GM12874 (cell line): ENCODE data around the gene MVB12A.

ENCODE experiments used
- CTCF ChIP-seq: IDR thresholded peaks from 2 replicates; pipeline ENCODE4 v1.5.1; 2011; ENCODE audit warnings: low read depth, mild to moderate bottlenecking, control low read depth, low read length, moderate library complexity; ENCODE audit not compliant: insufficient read depth

MVB12A gene

DNA sequence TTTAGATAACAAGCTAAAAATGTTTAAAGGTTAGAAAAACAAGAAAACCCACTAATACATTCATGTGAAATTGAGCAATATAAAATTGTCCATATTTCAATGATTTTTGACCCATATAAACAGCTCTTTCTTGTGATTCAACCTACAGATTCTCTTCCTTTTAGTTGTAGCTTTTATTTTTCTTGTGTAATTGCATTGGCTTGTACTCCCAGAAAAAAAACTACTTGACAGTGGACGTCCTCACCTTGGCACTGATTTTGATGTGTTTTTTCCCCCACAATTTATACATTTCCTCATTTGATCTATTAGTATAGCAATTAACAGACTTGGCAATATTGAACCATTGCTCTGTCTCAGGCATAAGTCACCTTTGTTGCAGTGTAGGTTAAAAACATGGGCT lies 30.6 kb upstream of the MVB12A start:
- no peak for TF ChIP-seq CTCF

- no peak for TF ChIP-seq CTCF
Observed at GRCh38 chr19:17389957-17390664, 29.7 kb upstream of the MVB12A start.

GRCh38 chr19:17390665-17391370 lies 29.0 kb upstream of the MVB12A start:
- TF ChIP-seq CTCF: peak; percentile 81

GRCh38 chr19:17391371-17392151 lies 28.3 kb upstream of the MVB12A start:
- no peak for TF ChIP-seq CTCF

GRCh38 chr19:17393002-17393401 lies 26.8 kb upstream of the MVB12A start:
- TF ChIP-seq CTCF: no peak

DNA sequence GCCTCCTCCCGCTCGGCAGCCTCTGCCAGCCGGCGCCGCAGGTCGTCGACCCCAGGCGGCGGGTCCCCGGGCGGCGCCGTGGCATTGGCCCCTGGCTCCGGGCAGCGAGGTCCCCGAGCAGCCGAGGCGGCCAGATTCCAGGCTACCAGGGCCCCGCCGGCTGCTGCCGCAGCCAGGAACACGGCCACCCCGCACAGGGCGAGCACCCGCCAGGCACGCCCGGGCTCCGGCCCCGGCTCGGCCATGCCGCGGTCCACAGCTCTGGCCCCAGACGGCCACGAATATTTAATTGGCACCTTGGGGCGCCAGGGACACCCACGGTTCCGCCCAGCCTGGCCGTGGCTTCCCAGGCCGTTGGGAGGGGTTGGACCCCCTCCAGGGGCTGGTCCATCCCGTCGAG lies 25.9 kb upstream of the MVB12A start, which contains the start of gene CCDC194:
Gene CCDC194, minus strand, starts transcription at position 283 of the 400 bp plus-strand sequence. Its CDS starts 38 bp downstream, at position 245.
- no peak for TF ChIP-seq CTCF

DNA sequence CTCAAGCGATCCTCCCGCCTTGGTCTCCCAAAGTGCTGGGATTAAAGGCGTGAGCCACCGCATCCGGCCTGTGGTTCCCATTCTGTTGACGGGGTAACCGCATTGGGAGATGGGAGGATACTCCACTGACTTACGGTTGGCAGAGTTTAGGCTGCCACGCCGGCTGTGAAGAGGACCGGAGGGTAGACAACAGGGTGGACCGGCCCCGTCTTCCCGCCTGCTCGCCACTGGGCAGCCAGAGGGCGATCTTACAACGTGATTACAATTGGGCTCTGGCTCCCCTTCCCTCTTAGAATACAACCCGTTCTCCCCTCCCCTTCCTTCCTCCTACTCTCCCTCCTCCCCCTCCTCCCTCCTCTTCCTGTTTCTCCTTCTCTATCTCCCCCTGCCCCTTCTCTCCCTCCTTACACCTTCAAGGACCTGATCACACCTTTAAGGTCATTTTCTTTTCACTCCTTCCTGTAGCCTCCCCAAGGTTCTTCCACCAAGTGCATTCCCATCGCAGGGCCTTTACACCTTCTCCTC lies 24.9 kb upstream of the MVB12A start:
- TF ChIP-seq CTCF: peak; percentile 85
